ELF-1 (cell line): ENCODE results near the gene RANBP3.

Source experiments
- DNase-seq: peaks from one replicate; pipeline ENCODE4 v3.0.0-alpha.2; 2016; ENCODE audit warnings: low read depth, low spot score

The RANBP3 gene

GRCh38 chr19:5905114-5905778 lies 72.7 kb downstream of the RANBP3 start:
- DNase-seq = no peak

- peak; percentile 100 for DNase-seq
These were observed 73.4 kb downstream of the RANBP3 start, which contains the start of gene VMAC for GRCh38 chr19:5904352-5905113. VMAC (plus strand) TSS chr19:5904872; CDS start chr19:5904891, 19 bp downstream.

GRCh38 chr19:5903624-5904351 lies 74.2 kb downstream of the RANBP3 start, which contains the start of gene NDUFA11:
NDUFA11 (minus strand) TSS chr19:5903790; CDS start chr19:5903708, 82 bp downstream.
- peak; percentile 98 for DNase-seq

GRCh38 chr19:5903056-5903623 lies 74.8 kb downstream of the RANBP3 start:
- DNase-seq = peak; percentile 29

GRCh38 chr19:5900976-5901375 lies 77.0 kb downstream of the RANBP3 start:
- DNase-seq = no peak

GRCh38 chr19:5899728-5900526 lies 78.0 kb downstream of the RANBP3 start:
- no peak for DNase-seq

GRCh38 chr19:5897189-5897969 lies 80.6 kb downstream of the RANBP3 start:
- DNase-seq = no peak

- DNase-seq = no peak
These were observed 81.4 kb downstream of the RANBP3 start for GRCh38 chr19:5896365-5897076.

GRCh38 chr19:5895890-5896289 lies 82.0 kb downstream of the RANBP3 start:
- no peak for DNase-seq

- no peak for DNase-seq
These were observed 82.5 kb downstream of the RANBP3 start for GRCh38 chr19:5895409-5895808.

GRCh38 chr19:5894704-5895349 lies 83.1 kb downstream of the RANBP3 start:
- DNase-seq = no peak

- DNase-seq = no peak
These were observed 83.8 kb downstream of the RANBP3 start for GRCh38 chr19:5893907-5894703.

GRCh38 chr19:5893296-5893903 lies 84.5 kb downstream of the RANBP3 start:
- DNase-seq = no peak

- DNase-seq = no peak
These were observed 85.1 kb downstream of the RANBP3 start for GRCh38 chr19:5892772-5893275.

- DNase-seq = peak; percentile 75
These were observed 85.8 kb downstream of the RANBP3 start for GRCh38 chr19:5891938-5892771.

- DNase-seq = no peak
These were observed 86.4 kb downstream of the RANBP3 start for GRCh38 chr19:5891572-5891937.

GRCh38 chr19:5890099-5890498 lies 87.8 kb downstream of the RANBP3 start:
- no peak for DNase-seq
